MM.1S (cell line): ENCODE data around the gene AQR.

Experiments
- EZH2 ChIP-seq: fragments of 300-600 bp; sonication (generic); optimal IDR thresholded peaks from 2 replicates; pipeline ENCODE3; 2017; ENCODE audit warnings: low read depth, mild to moderate bottlenecking, antibody characterized with exemption, low read length, mixed read lengths
- EZH2phosphoT487 ChIP-seq: fragments of 300-600 bp; sonication (generic); IDR thresholded peaks from 2 replicates; pipeline ENCODE4 v1.6.1; 2018; ENCODE audit warnings: antibody characterized with exemption, low read length
- TF ChIP-seq, protein P1 (sequence below): fragments of 300-600 bp; sonication (generic); IDR thresholded peaks from 2 replicates; pipeline ENCODE4 v1.5.1; 2016; ENCODE audit warnings: antibody characterized with exemption, low read length, mixed read lengths

DNA sequence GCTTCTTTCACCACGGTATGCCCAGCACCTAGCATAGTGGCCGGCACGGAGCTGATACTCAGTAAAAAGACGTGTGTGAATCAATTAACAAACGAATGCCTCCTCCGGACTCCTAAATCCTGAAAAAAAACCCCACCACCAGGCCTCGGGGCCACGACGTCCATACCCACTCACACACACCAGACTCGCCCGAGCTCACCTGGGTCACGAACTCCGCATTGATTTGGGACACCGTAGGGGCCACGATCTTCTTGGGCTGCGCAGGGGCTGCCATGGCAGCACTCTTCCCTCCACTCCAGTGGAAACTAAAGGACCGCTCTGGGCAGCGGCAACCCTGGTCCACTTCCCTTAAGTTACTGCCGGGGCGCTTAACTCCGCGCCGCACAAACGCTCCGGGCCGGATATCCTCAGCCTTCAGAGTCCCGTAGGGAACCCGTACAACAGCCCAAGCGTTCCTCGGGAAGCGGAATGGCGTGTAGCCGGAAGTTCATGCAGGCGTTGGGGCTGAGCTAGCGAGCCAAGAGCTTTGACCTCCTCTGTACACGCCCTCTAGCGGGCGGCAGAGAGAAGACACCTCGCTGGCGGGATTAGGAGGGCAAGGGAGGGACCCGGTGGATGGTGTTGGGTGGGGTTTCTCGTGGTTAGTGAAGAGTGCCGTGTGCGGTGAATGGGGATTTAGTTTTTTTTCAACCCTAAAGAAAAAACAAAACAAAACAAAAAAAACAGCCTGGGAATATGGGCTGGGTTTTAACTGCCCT, at the start of gene AQR:
- TF ChIP-seq, protein P1, sequence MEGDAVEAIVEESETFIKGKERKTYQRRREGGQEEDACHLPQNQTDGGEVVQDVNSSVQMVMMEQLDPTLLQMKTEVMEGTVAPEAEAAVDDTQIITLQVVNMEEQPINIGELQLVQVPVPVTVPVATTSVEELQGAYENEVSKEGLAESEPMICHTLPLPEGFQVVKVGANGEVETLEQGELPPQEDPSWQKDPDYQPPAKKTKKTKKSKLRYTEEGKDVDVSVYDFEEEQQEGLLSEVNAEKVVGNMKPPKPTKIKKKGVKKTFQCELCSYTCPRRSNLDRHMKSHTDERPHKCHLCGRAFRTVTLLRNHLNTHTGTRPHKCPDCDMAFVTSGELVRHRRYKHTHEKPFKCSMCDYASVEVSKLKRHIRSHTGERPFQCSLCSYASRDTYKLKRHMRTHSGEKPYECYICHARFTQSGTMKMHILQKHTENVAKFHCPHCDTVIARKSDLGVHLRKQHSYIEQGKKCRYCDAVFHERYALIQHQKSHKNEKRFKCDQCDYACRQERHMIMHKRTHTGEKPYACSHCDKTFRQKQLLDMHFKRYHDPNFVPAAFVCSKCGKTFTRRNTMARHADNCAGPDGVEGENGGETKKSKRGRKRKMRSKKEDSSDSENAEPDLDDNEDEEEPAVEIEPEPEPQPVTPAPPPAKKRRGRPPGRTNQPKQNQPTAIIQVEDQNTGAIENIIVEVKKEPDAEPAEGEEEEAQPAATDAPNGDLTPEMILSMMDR = peak; percentile 80
- TF ChIP-seq EZH2 (no peak), EZH2phosphoT487 (no peak)
